Umbilical cord (tissue), 2 donors: ENCODE data around the gene SLC35E4. TPM values are rescaled to one million over a fixed set of nuclear protein-coding genes. Genes with fewer than 3 reads are reported as not detected.
"Not testable (repeated sequence)": the region's sequence is repeated elsewhere in the genome, so short reads cannot be mapped to it uniquely, and the experiment has no call there.

Experiments
- DNase-seq: peaks from one replicate; pipeline ENCODE4 v3.0.0-alpha.2; 2015; ENCODE audit warnings: low spot score
- total RNA-seq: library from RNA; depleted of rRNA; stranded (reverse); fragments of >200 nt; gene quantifications from one replicate; pipeline ENCODE4 v1.2.3, GENCODE V29; 2014; ENCODE audit warnings: low replicate concordance; ENCODE audit not compliant: insufficient read depth

The SLC35E4 gene
- total RNA-seq, 1 donor from 2014 or later, result 1.2 TPM

GRCh38 chr22:30611197-30611596, 24.4 kb upstream of the SLC35E4 start:
- no peak for DNase-seq

DNA sequence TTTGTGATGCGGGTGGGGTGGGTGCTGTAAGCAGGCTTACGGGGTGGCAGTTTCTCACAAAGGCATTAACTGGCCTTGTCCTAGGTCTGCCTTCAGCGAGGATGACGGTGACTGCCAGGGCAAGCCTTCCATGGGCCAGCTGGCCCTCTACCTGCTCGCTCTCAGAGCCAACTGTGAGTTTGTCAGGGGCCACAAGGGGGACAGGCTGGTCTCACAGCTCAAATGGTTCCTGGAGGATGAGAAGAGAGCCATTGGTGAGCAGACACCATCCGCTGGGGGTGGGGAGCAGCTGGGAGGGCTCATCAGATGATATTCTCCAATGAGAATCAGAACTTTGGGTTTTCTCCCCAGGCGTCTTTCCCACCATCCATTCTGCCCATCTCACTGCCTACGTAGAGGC, 22.8 kb upstream of the SLC35E4 start:
- no peak for DNase-seq

DNA sequence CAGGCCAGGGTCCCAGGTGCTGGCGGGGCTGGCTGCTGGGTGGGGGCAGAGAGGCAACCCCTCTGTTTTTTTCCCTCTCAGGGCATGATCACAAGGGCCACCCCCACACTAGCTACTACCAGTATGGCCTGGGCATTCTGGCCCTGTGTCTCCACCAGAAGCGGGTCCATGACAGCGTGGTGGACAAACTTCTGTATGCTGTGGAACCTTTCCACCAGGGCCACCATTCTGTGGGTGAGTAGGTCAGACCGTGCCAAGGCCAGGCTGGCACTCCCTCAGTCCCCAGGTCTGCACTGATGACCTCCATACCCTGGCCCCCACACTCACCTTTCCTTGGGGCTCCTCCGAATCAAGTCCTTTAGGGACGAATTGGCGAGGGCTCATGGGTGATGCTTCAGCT, 21.3 kb upstream of the SLC35E4 start:
- no peak for DNase-seq

DNA sequence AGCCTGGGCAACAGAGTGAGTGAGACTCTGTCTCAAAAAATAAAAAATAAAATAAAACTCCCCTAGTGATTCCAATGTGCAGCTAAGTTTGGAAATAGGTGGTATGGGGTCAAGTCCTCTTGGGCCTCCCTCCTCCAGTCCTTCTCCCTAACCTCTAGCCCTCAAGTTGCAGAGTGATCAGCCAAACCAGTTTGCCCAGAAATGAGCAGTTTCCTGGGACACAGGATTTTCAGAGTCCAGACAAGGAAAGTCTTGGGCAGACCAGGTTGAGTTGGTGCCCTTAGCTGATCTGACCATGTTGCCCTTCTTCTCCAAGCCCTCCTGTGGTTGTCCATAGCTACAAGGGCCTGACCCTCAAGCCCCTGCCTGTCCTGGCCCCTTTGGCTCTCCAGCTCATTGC, 20.7 kb upstream of the SLC35E4 start:
- no peak for DNase-seq

- no peak for DNase-seq
These were observed 20.0 kb upstream of the SLC35E4 start for GRCh38 chr22:30615543-30615954.

- DNase-seq, result no peak
These were observed 17.8 kb upstream of the SLC35E4 start for GRCh38 chr22:30617819-30618218.

GRCh38 chr22:30619909-30620308, 15.7 kb upstream of the SLC35E4 start:
- not testable (repeated sequence) for DNase-seq

- no peak for DNase-seq
These were observed 9.2 kb upstream of the SLC35E4 start for GRCh38 chr22:30626413-30626812.

GRCh38 chr22:30627471-30627870, 8.1 kb upstream of the SLC35E4 start:
- DNase-seq, result no peak

DNA sequence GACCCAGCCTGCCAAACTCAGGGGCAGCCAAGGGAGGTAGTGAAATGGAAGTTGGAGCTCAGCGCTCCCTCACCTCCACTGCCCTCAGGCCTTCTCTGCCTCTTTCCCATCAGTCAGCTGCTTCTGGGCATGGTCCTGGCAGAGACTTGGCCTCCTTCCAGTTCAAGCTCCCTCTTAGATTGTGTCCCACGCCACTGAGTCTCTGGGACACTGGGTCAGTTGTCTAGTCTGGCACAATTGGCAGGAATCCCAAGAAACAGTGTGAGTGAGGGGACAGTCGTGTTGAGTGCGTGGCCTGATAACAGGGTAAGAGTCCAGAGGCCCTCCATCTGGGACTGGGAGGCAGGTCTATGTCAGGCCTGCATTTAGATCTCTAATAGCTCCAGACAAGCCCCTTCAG, 7.1 kb upstream of the SLC35E4 start:
- no peak for DNase-seq

- not testable (repeated sequence) for DNase-seq
These were observed 4.1 kb upstream of the SLC35E4 start for GRCh38 chr22:30631469-30631868.

DNA sequence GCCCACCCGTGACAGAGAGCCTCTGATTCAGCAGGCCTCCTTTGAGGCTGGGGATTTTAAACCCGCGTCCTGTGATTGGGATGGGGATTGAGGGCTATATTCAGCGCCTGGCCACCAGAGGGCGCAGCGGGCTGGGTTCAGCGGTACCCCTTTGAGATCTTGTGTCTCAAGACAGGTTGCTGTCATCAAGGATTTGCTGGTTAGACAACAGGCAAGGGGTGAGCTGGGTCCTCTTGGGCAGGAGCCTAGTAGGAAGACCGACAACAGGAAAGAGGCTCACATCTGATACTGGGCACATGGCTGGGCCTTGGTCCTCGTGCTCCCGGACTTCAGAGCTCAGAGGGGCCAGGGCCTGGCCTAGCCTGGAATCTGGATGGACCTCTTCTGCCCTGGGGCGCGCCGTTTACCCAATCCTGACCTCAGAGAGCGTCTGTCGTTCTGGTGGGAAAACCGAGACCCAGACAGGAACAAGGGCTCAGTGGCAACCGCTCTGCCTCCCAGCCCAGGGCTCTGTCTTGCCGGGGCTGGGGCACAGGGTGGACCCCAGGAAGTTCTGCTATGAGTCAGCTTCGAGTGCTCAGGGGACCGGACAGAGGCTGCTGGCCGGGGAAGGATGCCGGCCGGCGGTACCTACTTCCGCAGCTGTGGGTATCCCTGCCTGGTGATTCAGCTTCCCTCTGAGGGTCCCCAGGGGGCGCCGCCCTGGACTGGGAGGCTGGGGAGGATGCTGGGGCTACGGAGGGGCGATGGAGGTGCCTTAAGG, 929 bp upstream of the SLC35E4 start:
- peak; percentile 90 for DNase-seq

- no peak for DNase-seq
These were observed 871 bp downstream of the SLC35E4 start for GRCh38 chr22:30636226-30637077.

DNA sequence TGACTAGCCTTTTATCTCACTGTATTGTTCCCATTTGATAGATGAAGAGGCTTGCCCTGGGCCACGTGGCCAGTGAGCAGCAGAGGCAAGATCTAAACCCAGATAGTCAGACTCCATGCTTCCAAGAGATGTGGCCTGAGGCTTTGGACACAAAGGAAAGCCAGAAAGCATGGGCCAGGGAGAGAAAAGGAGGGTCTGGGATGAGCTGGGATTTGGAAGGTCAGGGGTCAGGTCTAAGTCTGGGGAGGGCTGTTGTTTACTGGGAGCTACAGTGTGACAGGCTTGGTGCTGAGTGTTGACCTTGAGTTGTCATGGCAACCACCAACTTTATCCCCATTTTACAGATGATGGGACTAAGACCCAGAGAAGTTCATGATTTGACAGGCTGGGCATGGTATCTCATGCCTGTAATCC, 2.1 kb downstream of the SLC35E4 start:
- no peak for DNase-seq

- DNase-seq, result no peak
These were observed 4.8 kb downstream of the SLC35E4 start for GRCh38 chr22:30640361-30640760.

DNA sequence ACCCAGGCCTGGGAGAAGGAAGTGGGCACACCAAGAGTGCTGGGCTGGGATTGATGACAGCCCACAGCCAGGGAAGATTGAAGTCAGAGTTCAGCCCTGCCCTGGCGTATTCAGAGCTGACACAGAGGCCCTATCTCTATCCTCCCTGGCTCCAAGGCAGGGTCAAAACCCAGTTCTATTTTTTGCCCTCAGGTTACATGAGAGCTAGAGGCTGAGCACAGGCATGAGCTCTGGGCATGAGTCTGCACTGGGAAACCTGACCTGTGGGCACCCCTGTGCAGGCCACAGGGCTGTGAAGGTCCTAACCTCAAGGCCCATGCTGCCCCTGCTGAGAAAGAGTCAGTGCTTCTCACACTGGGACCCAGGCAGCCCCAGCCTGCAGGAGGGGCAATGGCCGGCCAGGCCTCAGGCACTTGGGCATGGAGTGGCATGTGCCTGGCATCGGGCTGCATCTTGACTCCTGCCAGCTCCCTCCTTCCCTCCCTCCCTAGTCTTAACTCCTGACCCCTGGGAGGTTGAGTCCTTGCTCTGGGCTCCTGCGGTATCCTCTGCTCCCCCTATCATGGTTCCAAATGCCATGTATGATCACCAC, 5.4 kb downstream of the SLC35E4 start:
- no peak for DNase-seq

DNA sequence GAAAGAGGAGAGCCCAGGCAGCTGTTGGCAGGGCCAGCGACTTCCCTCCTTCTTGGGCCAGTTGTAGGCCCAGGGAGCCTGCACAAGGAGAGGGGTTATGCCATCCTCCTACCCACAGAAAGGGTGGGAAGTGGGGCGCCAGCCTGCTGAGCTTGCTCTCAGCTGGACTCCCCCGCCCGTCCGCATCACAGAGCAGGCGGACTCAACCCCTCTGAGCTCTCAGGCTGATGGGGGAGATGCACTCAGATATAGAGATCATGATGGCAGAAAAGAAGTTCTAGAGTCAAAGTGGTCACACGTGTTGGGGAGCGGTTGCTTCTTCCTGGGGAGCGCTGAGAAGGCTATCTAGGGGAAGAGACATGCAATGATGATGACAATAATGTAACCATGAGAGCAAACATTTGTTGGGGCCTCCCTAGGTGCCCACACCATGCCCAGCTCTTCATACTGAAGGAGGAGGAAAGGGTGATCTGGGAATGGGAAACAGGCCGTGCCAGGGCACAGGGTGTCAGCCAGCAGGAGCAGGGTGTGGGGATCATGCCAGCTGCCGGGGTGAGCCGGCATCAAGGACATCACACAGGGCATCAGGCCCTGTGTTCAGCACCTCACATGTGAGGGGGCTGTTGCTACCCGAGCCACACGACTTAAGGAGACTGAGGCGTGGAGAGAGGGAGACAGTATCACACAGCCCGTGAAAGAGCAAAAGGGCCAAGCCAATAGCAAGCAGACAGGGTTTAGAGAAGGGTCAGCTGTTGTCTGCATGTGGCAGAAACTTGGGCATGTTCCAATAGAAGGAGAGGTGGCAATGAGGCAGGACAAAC, 7.7 kb downstream of the SLC35E4 start:
- no peak for DNase-seq

DNA sequence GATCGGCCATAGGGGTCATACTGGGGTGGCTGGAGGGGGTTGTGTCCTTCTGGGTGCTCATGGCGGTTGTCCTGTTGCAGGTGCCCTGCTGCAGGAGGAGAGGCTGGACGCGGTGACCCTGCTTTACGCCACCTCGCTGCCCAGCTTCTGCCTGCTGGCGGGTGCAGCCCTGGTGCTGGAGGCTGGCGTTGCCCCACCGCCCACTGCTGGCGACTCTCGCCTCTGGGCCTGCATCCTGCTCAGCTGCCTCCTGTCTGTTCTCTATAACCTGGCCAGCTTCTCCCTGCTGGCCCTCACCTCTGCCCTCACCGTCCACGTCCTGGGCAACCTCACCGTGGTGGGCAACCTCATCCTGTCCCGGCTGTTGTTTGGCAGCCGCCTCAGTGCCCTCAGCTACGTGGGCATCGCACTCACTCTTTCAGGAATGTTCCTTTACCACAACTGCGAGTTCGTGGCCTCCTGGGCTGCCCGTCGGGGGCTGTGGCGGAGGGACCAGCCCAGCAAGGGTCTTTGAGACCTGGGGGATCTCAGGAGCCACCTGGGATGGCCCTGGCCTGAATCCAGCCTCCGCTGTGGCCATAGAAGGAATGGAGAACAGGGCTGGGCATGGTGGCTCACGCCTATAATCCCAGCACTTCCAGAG, 11.1 kb downstream of the SLC35E4 start:
- DNase-seq, result no peak

- no peak for DNase-seq
These were observed 12.0 kb downstream of the SLC35E4 start for GRCh38 chr22:30647536-30647935.

DNA sequence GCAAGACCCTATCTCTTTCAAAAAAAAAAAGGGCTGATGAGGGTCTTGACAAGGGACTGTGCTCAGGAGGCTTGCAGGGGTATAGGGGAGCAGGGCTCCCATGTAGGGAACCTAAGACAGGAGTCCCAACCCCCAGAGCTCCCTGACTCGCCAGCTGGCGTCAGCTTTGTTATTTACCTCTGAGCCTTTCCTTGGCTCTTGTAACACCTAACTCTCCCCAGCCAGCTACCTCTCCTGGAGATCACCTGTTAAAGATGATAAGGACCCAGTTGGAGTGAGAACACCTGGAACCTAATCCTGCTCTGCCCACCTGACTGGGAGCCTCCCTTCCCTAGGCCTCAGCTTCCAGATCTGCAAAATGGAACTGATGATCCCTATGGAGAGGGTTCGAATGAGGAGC, 13.2 kb downstream of the SLC35E4 start:
- DNase-seq, result no peak

DNA sequence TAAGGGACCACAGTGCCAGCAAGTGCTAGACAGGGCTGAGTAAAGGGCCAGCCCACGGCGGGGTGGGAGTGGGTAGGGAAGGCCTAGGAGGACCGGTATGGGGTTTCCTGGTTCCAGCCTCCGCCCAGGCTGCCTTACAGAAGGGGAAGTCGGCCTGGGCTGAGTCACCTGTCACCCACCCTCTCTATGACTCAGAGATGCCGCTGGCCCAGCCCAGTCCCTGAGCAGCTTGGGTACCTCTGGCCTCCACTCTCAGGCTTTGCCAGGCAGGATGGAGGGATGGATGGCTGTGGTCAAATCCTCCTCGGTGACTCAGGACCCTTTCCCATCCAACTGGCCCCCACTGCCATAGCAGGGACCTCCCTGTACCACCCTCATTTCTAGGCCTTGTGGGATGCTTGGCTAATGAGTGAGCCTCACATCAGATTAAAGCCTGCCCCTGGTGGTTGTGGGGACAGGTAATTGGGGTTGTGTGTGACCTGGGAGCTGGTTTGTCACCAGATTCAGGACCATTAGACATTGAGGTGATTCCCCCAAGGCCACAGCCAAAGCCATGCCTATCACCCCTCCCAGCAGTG, 13.9 kb downstream of the SLC35E4 start:
- peak; percentile 50 for DNase-seq
